Mucosa of rectum (tissue), 2 donors: ENCODE data around the gene ATP6V1F.
"Not testable (repeated sequence)": the region's sequence is repeated elsewhere in the genome, so short reads cannot be mapped to it uniquely, and the experiment has no call there.

Experiments used
- H3K27ac ChIP-seq, 2 donors: one replicate each; pipeline ENCODE4 v1.7.0; 2013; ENCODE audit warnings: inconsistent platforms in 2 of 2, low read depth in 2 of 2, low read length in 2 of 2
- H3K27me3 ChIP-seq, 2 donors: one replicate each; pipeline ENCODE4 v1.7.0; 2013; ENCODE audit warnings: low read length in 2 of 2; ENCODE audit not compliant: control insufficient read depth in 2 of 2, insufficient read depth in 2 of 2
- H3K36me3 ChIP-seq, 2 donors: one replicate each; pipeline ENCODE4 v1.7.0; 2013; ENCODE audit warnings: low read length in 2 of 2; ENCODE audit not compliant: control insufficient read depth in 2 of 2, insufficient read depth in 2 of 2
- H3K4me1 ChIP-seq, 2 donors: one replicate each; pipeline ENCODE4 v1.7.0; 2013; ENCODE audit warnings: low read length in 2 of 2, mild to moderate bottlenecking in 1 of 2; ENCODE audit not compliant: control insufficient read depth in 2 of 2, insufficient read depth in 2 of 2
- H3K4me3 ChIP-seq, 2 donors: one replicate each; pipeline ENCODE4 v1.7.0; 2013; ENCODE audit warnings: low read length in 2 of 2
- H3K9ac ChIP-seq, 2 donors: one replicate each; pipeline ENCODE4 v1.7.0; 2013; ENCODE audit warnings: low read length in 2 of 2, low read depth in 1 of 2, mild to moderate bottlenecking in 1 of 2
- H3K9me3 ChIP-seq, 2 donors: one replicate each; pipeline ENCODE4 v1.7.0; 2013; ENCODE audit warnings: low read length in 2 of 2; ENCODE audit not compliant: control insufficient read depth in 2 of 2
- donor health status: healthy.
- donor health status: Normal muscosa, but diverticular disease.

Gene ATP6V1F

DNA sequence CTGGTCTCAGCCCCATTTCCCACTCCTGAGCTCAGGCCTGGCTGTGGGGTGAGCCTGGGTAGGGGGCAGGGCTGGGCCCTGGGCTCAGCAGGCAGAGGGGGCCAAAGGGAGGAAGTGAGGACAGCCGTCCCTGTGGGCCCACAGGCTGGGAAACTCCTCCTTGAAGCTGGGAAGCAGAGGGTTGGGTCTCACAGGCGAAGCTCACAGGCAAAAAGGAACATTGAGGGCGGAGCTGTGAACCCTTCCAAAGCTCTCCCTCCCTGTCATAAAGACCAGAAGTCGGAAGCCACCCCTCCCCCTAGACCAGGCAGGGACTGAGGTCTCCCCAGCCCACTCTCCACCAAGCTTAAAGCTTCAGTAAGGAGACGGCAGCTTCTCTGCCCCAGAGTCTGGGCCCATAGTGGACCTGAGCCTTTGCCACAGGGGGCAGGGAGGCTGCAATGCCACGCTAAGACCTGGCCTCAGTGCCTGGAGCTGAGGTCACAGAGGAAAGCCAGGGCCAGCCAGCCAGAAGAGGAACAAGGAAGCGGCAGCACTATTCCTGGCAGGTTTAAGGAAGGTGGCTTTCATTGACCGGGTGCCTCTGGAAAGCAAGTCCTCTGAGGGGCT, 48.9 kb downstream of the ATP6V1F start:
- Histone ChIP-seq H3K4me1 (peaks cover 7 to 28% of the 10 kb centered on the region in 2 donors), H3K4me3 (no peak overlapping the region), H3K9me3 (no peaks in the 10 kb centered on the region), H3K9ac (peak overlapping the region; percentile 31 to 44), H3K27me3 (peaks cover 13 to 28% of the 10 kb centered on the region in 2 donors), H3K27ac (peak overlapping the region; percentile 20 to 24), H3K36me3 (no peaks in the 10 kb centered on the region)

- H3K27me3 ChIP-seq: peaks cover 13 to 28% of the 10 kb centered on the region in 2 donors
- peaks cover 7 to 28% of the 10 kb centered on the region in 2 donors for H3K4me1 ChIP-seq
- H3K4me3 ChIP-seq: no peak overlapping the region
- H3K9me3 ChIP-seq: no peaks in the 10 kb centered on the region
- H3K27ac ChIP-seq: peak overlapping the region in 1 of 2 donors; percentile 24
- no peaks in the 10 kb centered on the region for H3K36me3 ChIP-seq
- no peak overlapping the region for H3K9ac ChIP-seq
Observed at GRCh38 chr7:128912281-128912680, 49.6 kb downstream of the ATP6V1F start.

GRCh38 chr7:128912709-128913495, 50.2 kb downstream of the ATP6V1F start:
- not testable (repeated sequence) for H3K9me3 ChIP-seq, H3K36me3 ChIP-seq, H3K4me3 ChIP-seq, H3K27ac ChIP-seq, H3K9ac ChIP-seq
- H3K27me3 ChIP-seq: peaks cover 13 to 28% of the 10 kb centered on the region in 2 donors
- H3K4me1 ChIP-seq: peaks cover 7 to 28% of the 10 kb centered on the region in 2 donors

GRCh38 chr7:128913870-128914565, 51.4 kb downstream of the ATP6V1F start:
- Histone ChIP-seq H3K4me1 (peaks cover 7 to 28% of the 10 kb centered on the region in 2 donors), H3K9me3 (no peaks in the 10 kb centered on the region), H3K4me3 (no peak overlapping the region), H3K27me3 (peaks cover 11 to 24% of the 10 kb centered on the region in 2 donors), H3K27ac (no peak overlapping the region), H3K36me3 (no peaks in the 10 kb centered on the region), H3K9ac (no peak overlapping the region)

GRCh38 chr7:128914566-128915151, 52.0 kb downstream of the ATP6V1F start:
- Histone ChIP-seq H3K9ac (no peak overlapping the region), H3K27me3 (peaks cover 9 to 24% of the 10 kb centered on the region in 2 donors), H3K4me1 (peaks cover 7 to 26% of the 10 kb centered on the region in 2 donors), H3K36me3 (no peaks in the 10 kb centered on the region), H3K27ac (no peak overlapping the region), H3K4me3 (no peak overlapping the region), H3K9me3 (no peaks in the 10 kb centered on the region)

DNA sequence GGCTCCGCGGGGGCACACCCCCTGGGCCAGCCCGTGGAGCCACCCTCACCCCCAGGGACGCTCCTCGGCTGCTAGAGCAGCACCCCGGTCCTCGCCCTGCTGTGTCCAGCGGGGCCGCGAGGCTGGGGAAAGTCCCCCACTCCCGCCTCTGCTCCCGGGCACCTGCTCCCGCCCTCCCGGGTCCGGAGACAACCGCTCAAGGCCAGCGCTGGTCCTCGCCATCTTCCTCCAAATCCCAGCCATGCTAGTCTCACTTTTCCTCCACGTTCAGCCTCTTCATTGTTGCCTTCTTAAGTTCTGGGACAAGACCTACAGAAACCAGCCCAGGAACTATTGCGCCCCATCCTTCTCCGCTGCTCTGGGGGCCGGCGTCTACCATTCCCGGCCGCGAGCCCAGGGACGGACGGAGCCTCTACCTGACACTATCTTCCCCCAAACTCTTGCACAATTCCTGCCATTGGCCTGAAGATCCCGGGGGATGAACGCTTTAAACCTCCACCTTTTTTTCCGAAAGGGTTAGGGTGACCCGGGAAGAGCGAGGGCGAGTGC, 52.7 kb downstream of the ATP6V1F start:
- no peaks in the 10 kb centered on the region for H3K9me3 ChIP-seq
- H3K4me1 ChIP-seq: peaks cover 6 to 21% of the 10 kb centered on the region in 2 donors
- H3K36me3 ChIP-seq: no peaks in the 10 kb centered on the region
- H3K9ac ChIP-seq: no peak overlapping the region
- H3K4me3 ChIP-seq: peak overlapping the region in 1 of 2 donors; percentile 38
- peaks cover 6 to 17% of the 10 kb centered on the region in 2 donors for H3K27me3 ChIP-seq
- H3K27ac ChIP-seq: no peak overlapping the region
